Fibroblast of villous mesenchyme (primary cell): ENCODE measurements around the gene PIF1. TPM values are rescaled to one million over a fixed set of nuclear protein-coding genes. Genes with fewer than 3 reads are reported as not detected.
A peak's percentile ranks its signal among the peaks of the same experiment; 100 is the strongest.

Experiments used
- DNase-seq: peaks from one replicate; pipeline ENCODE4 v3.0.0-alpha.2; 2010; ENCODE audit warnings: low read depth
- H3K4me3 ChIP-seq: 2 replicates; pipeline ENCODE4 v1.5.1; 2011; ENCODE audit warnings: low read depth, mild to moderate bottlenecking, low read length
- CTCF ChIP-seq: IDR thresholded peaks from 2 replicates; pipeline ENCODE4 v1.5.1; 2012; ENCODE audit warnings: low read depth, mild to moderate bottlenecking, low read length; ENCODE audit not compliant: insufficient read depth
- total RNA-seq: library from RNA; depleted of rRNA; stranded (reverse); fragments of >200 nt; gene quantifications from 2 replicates; pipeline ENCODE4 v1.2.3, GENCODE V29; 2012

PIF1 gene
- total RNA-seq, 1 donor: 11.2 TPM

GRCh38 chr15:64774629-64775493, 50.6 kb downstream of the PIF1 start:
- no peak for TF ChIP-seq CTCF
- peak; percentile 11 for DNase-seq
- peak overlapping the region; percentile 62 for H3K4me3 ChIP-seq

GRCh38 chr15:64774037-64774628, 51.3 kb downstream of the PIF1 start:
- peak overlapping the region; percentile 62 for H3K4me3 ChIP-seq
- no peak for TF ChIP-seq CTCF
- no peak for DNase-seq

- TF ChIP-seq CTCF: no peak
- no peak overlapping the region for H3K4me3 ChIP-seq
- DNase-seq: no peak
Measured at GRCh38 chr15:64773606-64774005, 51.8 kb downstream of the PIF1 start.

- TF ChIP-seq CTCF: no peak
- no peak for DNase-seq
- no peak overlapping the region for H3K4me3 ChIP-seq
Measured at GRCh38 chr15:64772964-64773363, 52.5 kb downstream of the PIF1 start.

GRCh38 chr15:64772488-64772887, 53.0 kb downstream of the PIF1 start:
- TF ChIP-seq CTCF: no peak
- no peak overlapping the region for H3K4me3 ChIP-seq
- DNase-seq: no peak

- H3K4me3 ChIP-seq: no peak overlapping the region
- TF ChIP-seq CTCF: no peak
- DNase-seq: no peak
Measured at GRCh38 chr15:64770626-64771025, 54.8 kb downstream of the PIF1 start.
